ENCODE measurements around the gene GP5.

DNA sequence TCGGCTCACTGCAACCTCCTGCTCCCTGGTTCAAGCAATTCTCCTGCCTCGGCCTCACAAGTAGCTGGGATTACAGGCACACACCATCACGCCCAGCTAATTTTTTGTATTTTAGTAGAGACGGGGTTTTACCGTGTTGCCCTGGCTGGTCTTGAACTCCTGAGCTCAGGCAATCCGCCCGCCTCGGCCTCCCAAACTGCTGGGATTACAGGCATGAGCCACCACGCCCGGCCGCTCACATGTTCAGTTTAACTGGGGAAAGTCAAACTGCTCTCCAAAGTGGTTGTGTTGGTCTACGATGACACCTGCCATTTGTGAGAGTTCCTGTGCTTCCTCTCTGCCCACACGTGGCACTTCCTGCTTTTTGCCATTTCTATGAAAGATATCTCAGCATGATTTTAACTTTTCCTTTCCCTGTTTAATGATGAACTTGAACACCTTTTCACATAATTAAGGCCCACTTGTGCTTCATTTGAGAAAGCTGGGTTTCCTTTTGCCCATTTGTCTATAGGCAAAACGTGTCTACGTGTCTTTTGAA lies 877 bp upstream of the GP5 start:
- TF ChIP-seq POLR2AphosphoS5 (IDR thresholded peaks at IDR 0.05; ENCODE audit: borderline replicate concordance, low read depth, low read length) (no peak), EZH2 (IDR thresholded peaks at IDR 0.05) (no peak), FOXP2 (optimal IDR thresholded peaks at IDR 0.05; ENCODE audit: control extremely low read depth, extremely low read length, insufficient read depth) (no peak)

All from SK-N-MC (cell line).